GM19452 (cell line): ENCODE results near the gene PRR12.

ENCODE experiments used
- ATAC-seq: cut with Tn5 transposase; IDR thresholded peaks from one replicate; pipeline ENCODE4 v1.9.1; 2021; ENCODE audit not compliant: unreplicated experiment

The PRR12 gene

DNA sequence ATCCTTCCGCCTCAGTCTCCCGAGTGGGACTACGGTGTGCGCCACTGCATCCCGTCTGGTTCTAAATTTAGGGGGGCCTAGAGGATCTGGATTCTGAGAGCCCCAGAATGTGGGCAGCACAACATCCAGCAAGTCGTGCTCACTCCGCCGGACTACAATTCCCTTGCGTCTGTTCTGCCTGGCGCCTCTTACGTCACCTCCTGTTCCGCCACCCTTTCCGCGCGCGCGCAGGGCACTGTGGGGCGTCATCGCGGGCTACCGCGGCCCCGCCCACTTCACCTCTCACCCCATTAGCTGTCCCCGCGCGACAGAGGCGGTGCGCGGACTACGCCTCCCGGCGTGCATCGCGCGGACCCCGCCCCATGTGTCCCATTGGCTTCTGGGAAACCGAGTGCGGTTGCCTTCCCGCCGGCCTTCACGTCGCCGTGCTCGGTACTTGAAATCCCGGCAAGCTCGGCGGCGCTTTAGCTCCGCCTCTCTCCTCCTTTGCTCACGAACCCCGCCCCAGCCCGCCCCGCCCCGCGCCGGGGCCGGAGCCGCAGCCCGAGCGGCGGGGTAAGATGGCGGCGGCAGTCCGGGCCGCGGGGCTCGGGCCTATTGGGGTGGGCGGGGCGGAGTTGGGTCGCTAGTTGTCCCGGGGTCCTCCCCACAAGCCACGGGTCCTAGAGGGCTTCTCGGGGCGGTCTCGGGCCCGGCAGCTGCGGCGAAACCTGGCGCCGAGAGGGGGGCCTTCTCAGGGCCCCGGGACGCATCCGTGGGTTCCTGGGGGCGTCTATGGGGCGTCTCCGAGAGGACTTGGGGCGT is 50.9 kb downstream of the PRR12 start, which contains the start of gene SCAF1:
Gene SCAF1 (plus strand): TSS at position 522 of the 804 bp plus-strand sequence. CDS start 2,818 bp downstream, outside the sequence.
- ATAC-seq = peak; percentile 57

DNA sequence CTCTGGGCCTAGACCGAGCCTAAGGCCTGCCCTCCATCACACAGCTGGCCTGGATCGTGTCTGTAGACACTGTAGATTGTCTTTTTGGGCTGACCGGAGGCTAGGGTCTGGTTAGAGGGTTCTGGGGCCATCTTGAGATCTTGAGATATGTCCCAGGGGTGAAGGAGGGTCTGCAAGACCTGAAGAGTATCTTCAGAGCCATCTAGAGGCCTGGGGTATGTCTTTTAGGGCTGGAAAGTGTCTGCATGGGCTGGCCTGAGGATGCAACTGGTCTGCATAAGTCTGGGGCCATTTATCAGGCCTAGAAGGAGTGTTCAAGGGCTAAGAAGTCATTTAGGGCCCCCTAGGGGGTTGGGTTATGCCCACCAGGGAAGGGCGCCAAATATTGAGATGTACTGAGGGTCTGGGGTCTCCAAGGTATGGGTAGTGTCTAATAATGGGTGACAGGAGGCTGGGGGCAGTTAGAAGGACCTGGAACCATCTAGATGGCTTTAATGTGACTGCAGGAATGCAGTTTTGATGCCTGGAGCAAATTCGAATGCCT is 51.6 kb downstream of the PRR12 start:
- no peak for ATAC-seq

DNA sequence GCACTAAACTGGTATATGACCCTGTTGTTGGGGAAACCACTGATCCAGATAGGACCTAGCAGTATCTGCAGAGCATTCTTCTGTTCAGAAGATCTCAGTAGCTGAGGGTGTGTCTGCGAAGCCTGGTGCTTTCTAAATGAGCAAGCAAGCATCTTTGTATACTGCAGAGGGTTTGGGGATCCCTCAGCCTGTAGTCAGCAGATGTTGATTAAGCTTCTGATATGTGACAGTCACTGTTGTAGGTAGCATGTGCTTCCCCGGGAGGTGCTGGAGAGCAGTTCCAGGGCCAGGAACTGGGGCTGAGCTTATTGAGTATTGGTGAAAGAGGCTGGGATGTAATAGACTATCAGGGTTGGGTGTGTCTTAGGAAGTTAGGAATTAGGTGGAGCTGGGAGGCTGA is 52.5 kb downstream of the PRR12 start:
- no peak for ATAC-seq

DNA sequence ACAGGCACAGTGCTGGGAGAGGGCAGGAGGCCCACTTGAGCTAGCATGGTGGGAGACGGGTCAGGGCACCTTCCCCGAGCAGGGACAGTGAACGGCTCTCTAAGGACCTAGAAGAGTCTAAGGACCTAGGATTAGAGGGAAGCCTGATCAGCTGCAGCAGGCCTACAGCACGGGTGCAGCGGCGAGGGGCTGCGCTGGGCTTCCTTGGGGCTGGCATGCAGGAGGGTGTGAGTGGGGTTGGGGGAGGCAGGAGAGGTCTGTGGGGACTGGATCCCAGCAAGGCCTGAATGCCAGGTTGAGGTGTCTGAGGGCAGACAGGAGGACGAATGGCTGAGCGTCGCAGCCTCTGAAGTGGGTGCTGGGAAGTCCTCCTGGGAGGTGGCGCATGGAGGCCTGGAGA is 54.6 kb downstream of the PRR12 start:
- ATAC-seq = no peak

DNA sequence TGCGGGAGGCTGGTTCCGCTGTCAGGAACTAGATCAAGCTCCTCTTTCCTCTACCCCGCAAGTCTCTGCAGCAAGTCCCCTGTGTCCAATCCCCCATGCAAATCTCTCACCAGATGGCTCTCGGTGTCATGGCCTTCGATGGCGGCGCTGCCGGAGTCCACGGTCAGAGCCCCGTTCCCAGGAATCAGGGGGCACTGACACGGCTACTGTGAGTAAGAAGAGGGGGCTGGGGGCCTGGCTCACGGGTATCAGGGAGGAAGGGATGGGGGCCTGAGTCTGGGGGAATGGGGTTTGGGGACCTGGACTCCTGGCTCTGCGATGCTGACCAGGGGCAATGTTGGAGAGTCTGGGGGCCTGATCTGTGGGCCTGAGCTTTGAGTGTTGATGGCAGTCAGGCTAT is 55.0 kb downstream of the PRR12 start:
- ATAC-seq = no peak

DNA sequence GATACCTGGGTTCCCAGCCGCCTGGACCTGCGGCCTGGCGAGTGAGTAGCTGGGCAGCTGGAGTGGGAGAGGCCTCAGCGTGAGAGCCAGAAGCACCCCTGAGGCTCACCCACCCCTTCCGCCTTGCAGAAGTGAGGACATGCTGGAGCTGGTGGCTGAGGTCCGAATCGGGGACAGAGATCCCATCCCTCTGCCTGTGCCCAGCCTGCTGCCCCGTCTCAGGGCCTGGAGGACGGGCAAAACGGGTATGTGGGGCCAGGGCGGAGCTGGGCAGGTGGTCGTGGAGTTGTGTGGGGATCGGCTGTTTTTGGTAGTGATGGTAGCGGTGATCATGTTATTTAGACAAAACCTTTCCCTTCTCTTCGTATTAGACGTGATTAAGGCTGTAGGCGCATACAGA is 55.6 kb downstream of the PRR12 start:
- no peak for ATAC-seq

DNA sequence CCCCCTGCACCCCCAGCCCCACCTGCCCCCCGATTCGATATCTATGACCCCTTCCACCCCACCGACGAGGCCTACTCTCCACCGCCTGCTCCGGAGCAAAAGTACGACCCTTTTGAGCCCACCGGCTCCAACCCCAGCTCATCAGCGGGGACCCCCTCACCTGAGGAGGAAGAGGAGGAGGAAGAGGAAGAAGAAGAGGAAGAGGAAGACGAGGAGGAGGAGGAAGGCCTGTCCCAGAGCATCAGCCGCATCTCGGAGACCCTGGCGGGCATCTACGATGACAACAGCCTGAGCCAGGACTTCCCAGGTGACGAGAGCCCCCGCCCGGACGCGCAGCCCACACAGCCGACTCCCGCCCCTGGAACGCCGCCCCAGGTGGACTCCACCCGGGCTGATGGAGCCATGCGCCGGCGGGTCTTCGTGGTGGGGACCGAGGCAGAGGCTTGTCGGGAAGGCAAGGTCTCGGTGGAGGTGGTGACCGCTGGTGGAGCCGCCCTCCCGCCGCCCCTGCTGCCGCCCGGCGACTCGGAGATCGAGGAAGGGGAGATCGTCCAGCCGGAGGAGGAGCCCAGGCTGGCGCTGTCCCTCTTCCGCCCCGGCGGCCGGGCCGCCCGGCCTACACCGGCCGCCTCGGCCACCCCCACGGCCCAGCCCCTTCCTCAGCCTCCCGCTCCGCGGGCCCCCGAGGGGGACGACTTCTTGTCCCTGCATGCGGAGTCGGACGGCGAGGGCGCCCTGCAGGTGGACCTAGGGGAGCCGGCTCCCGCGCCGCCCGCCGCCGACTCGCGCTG is 60.2 kb downstream of the PRR12 start:
- no peak for ATAC-seq

DNA sequence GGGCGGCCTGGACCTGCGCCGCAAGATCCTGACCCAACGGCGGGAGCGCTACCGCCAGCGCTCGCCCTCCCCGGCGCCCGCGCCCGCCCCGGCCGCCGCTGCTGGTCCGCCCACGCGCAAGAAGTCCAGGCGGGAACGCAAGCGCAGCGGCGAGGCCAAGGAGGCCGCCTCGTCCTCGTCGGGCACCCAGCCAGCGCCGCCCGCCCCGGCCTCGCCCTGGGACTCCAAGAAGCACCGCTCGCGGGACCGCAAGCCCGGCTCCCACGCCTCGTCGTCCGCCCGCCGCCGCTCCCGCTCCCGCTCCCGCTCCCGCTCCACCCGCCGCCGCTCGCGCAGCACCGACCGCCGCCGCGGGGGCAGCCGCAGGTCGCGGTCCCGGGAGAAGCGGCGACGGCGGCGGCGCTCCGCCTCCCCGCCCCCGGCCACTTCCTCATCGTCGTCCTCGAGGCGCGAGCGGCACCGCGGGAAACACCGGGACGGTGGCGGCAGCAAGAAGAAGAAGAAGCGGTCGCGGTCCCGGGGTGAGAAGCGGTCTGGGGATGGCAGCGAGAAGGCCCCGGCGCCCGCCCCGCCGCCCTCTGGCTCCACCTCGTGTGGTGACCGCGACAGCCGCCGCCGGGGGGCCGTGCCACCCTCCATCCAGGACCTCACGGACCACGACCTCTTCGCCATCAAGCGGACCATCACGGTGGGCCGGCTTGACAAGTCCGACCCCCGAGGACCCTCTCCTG is 61.0 kb downstream of the PRR12 start:
- ATAC-seq = no peak

DNA sequence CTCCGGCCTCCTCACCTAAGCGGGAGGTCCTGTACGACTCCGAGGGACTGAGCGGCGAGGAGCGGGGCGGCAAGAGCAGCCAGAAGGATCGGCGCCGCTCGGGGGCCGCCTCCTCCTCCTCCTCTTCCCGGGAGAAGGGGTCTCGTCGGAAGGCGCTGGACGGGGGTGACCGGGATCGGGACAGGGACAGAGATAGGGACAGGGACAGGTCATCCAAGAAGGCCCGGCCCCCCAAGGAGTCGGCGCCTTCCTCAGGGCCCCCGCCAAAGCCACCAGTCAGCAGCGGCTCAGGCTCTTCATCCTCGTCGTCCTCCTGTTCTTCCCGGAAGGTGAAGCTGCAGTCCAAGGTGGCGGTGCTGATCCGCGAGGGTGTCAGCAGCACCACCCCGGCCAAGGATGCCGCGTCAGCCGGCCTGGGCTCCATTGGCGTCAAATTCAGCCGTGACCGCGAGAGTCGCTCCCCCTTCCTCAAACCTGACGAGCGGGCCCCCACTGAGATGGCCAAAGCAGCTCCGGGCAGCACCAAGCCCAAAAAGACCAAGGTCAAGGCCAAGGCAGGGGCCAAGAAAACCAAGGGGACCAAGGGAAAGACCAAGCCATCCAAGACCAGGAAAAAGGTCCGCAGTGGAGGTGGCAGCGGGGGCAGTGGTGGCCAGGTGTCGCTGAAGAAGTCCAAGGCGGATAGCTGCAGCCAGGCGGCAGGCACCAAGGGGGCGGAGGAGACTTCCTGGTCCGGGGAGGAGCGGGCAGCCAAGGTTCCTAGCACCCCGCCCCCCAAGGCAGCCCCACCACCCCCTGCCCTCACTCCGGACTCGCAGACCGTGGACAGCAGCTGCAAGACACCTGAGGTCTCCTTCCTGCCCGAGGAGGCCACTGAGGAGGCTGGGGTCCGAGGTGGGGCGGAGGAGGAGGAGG is 61.8 kb downstream of the PRR12 start:
- ATAC-seq = no peak

DNA sequence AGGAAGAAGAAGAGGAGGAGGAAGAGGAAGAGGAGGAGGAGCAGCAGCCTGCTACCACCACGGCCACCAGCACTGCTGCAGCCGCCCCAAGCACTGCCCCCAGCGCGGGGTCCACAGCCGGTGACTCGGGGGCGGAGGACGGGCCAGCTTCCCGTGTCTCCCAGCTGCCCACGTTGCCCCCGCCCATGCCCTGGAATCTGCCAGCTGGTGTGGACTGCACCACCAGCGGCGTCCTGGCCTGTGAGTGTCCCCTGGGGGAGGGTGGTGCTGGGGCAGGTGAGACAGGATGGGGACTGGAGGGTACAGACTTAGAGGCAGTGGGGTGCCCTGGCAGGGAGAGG is 62.5 kb downstream of the PRR12 start:
- ATAC-seq = no peak

DNA sequence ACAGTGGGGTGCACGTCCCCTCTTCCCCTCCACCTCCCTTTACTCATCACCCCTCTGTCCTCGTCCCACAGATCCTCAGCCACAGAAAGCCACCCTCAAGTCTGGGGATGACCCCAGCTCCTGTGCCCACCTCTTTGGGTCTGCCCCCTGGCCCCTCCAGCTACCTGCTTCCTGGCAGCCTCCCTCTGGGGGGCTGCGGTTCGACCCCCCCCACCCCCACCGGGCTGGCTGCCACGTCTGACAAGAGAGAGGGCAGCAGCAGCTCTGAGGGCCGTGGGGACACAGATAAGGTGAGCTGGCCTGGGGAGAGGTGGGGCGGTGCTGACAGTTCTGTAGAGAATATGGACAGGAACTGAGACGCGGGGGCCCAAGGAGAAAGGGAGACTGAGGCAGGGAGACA is 63.6 kb downstream of the PRR12 start:
- ATAC-seq = no peak

DNA sequence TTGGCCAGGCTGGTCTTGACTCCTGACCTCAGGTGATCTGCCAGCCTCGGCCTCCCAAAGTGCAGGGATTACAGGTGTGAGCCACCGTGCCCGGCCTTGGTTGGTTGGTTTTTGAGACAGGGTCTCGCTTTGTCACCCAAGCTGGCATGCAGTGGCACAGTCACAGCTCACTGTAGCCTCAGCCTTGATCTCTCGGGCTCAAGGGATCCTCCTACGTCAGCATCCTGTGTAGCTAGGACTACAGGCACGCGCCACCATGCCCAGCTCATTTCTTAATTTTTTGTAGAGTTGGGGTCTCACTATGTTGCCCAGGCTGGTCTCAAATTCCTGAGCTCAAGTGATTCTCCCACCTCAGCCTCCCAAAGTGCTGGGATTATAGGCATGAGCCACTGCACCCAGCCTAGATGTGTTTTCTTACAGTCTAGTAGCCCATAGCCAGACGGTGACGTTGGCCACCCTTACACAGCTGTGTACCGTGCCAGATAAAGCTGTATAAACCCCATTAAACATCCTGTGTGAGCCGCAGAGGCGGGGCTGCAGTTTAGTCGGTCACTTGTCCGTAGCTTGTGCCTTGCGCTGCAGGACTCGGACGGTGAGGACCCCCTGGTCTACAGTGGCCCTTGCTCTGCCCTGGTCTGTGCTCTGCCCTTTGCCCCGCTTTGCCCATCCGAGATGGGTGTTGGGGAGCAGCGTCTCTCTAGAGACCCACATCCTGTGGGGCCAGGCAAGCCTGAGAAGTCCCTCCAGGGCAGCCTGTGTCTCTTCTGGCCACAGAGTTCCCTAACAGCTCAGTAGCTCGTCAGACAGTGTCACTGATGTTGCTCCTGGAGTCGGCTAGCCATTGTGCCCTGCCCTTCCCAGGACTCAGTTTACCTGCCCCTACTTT is 64.8 kb downstream of the PRR12 start:
- no peak for ATAC-seq

DNA sequence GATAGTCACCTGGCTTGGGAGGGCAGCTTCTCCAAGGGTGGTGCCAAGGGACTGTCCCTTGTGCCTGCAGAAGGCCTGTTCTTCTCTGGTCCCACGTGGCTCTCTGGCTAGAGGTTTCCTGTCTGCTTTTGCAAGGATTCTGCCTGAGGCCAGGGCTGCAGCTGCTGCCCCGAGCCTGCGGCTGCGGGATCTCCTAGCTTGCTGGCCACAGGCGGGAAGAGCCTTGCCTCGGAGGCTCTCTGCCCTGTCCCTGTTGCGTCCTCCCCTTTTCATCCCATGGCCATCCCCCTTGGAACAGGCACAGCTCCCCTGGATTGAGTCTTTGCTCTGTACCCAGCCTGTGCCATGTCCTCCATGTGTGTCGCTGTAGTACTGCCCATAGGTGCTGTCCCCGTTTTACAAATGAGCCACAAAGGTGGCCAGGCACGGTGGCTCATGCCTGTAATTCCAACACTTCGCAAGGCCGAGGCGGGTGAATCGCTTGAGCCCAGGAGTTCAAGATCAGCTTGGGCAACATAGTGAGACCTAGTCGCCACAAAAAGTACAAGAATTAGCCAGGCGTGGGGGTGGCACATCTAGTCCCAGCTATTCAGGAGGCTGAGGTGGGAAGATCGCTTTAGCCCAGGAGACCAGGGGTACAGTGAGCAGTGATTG is 65.6 kb downstream of the PRR12 start:
- ATAC-seq = no peak

DNA sequence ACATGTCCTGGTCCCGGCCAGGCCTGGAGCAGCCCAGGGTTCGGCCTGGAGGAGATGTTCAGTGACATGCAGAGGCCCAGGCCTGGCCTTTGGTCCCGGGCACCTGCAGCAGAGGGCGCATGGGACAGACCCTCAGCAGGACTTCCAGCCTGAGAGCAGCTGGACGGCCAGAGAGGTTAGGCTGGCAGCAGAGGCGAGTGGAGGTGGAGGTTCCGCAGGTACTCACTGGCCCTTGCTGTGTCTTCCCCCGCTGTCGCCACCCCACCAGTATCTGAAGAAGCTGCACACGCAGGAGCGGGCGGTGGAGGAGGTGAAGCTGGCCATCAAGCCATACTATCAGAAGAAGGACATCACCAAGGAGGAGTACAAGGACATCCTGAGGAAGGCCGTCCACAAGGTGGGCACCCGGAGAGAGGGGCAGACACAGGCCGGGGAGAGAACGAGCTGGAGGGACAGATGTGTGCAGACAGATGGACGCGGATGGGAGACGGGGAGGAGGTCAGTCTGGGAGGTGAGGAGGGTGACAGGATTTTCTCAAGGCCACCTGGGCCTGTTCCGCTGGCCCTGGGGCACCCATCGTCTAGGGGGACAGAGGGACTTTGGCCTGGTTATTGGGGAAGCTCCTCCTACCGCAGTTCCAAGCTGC is 66.6 kb downstream of the PRR12 start:
- no peak for ATAC-seq

DNA sequence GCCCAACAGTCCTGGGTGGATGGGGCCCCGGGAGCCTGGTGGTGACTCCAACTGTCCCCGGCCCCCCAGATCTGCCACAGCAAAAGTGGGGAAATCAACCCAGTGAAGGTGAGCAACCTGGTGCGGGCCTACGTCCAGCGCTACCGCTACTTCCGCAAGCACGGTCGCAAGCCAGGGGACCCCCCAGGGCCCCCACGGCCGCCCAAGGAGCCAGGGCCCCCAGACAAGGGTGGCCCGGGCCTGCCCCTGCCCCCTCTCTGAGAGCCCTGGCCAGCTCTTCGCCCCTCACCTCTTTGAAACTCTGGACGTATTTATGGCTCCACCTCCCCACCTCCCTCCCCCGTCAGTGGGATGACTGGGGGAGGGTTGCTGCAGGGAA is 67.1 kb downstream of the PRR12 start:
- no peak for ATAC-seq

DNA sequence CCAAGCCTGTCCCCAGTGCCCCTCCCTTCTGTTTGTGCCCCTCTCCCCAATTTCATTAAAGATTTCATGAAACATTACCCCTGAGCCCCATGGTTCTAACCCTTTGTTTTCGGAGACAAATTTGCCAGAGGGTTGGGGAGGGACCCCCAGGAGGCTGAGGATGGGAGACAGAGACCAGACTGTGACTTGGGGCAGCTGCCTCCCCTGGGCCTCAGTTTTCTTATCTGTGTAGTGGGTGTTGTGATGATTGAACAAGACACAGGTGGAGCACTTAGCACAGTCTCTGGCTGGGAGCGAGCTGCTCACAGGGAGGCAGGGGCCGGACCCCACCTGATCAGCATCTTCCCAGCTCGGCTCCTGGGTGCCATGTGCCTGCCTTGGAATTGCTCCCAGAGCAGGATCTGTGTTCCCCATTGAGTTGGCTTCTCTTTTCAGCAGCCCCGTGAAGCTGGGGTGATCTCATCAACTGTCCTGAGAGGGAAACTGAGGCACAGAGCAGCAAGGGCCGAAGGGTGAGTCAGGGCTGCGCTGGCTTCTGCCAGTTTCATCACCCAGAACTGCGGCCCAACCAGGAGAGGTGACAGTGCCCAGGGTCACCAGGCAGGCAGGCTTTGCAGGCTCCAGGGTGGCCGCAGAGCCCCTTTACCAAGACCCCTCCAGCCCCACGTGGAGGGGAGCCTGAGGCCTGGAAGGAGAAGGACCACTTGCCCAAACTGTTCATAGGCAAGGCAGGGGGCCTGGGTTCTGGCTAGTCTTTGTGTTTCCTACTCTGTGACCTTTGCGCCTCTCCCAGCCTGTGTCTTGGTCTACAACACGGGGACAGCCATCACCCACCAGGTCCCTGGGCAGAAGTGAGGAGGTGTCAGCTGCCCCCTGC is 67.8 kb downstream of the PRR12 start:
- no peak for ATAC-seq

DNA sequence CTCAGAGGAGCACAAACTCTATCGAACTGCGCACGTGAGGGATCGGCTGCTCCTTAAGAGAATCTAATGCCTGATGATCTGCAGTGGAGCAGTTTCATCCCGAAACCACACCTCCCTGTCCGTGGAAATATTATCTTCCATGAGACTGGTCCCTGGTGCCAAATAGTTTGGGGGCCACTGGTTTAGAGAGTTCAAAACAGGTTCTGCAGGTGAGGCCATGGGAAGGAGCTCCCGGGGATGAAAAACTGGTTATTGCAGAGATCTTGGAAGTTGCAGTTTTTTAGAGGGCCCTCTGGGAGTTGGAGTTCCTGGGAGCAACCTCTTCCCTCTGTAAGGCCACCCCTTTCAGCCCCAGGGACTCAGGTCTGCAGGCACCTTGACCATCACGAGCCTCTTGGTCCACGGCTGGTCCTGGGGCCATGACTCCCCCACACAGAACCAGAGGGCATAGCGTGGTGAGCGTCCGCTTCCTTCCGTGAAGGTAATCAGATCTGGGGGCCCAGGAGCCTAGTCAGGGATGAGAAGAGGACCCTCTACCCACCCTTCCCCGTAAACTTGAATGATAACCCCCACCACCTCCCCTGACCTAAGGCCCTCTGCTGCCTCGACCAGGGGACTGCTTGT is 69.5 kb downstream of the PRR12 start:
- ATAC-seq = no peak
